ENCODE measurements around the gene SLC30A4. TPM values are rescaled to one million over a fixed set of nuclear protein-coding genes. Genes with fewer than 3 reads are reported as not detected.
A peak's percentile ranks its signal among the peaks of the same experiment; 100 is the strongest.

The SLC30A4 gene
- total RNA-seq, 2 experiments from 2014 or later: 2.1 to 2.3 TPM

DNA sequence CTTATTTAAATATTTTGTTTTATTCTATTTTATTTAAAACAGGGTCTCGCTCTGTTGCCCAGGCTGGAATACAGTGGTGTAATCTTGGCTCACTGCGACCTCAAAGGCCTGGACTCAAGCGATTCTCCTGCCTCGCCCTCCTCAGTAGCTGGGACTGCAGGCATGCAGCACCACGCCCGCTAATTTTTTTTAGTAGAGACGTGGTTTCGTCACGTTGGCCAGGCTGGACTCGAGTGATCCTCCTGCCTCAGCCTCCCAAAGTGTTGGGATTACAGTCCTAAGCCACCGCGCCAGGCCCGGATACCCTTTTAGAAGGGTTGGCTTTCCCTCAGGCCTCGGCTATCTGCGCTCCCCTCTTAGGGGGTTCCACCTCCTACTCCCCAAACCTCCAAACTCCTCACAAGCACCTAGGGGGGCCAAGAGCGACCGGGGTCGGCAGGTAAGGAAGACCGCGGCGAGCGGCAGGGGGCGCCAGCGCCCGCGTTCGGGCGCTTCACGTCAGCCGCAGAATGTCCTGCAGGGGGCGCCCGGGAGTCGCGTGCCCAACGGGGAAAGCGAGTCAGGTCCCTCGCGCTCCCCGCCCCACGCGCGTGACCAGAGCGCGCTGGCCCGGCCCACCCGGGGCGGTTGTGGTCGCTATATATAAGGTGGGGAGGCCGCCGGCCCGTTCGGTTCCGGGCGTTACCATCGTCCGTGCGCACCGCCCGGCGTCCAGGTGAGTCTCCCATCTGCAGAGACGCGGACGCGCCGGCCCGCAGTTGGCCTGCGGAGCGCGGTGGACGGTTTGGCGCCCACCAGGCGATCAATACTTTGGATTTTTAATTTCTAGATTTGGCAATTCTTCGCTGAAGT lies 92.4 kb downstream of the SLC30A4 start:
- Mint-ChIP-seq H3K27ac (no peak overlapping the region), H3K36me3 (ENCODE audit: low read depth) (no peaks in the 10 kb centered on the region), H3K4me1 (ENCODE audit: low read depth) (no peaks in the 10 kb centered on the region), H3K9me3 (no peaks in the 10 kb centered on the region), H3K4me3 (no peak overlapping the region), H3K27me3 (peaks cover 3% of the 10 kb centered on the region)
- ATAC-seq (ENCODE audit: poor library complexity) (peak; percentile 95), DNase-seq (peak; percentile 74 to 94 (median 84))
- ChIA-PET POLR2A (interaction anchor here (0.7 kb wide), 1 partner anchor 25 kb away, joined by 3 read pairs; no protein-coding TSS in a partner anchor), CTCF (interaction anchor here (0.5 to 1.7 kb wide), 17 partner anchors 9 to 845 kb away, joined by 3 to 22 read pairs (median 3); a partner anchor contains a TSS)
- H3K4me1 ChIP-seq (ENCODE audit: insufficient read depth, low read length): peaks cover 10% of the 10 kb centered on the region
- no peaks in the 10 kb centered on the region for H3K36me3 ChIP-seq (ENCODE audit: insufficient read depth, low read length)
- H3K27me3 ChIP-seq (ENCODE audit: control insufficient read depth in 1 of 2, insufficient read depth in 2 of 2, low read length in 2 of 2): peaks cover 0 to 6% of the 10 kb centered on the region in 2 experiments
- no peak overlapping the region for H3K27ac ChIP-seq (ENCODE audit: low read depth in 1 of 2, low read length in 2 of 2)
- H3K9me3 ChIP-seq (ENCODE audit: control insufficient read depth in 1 of 2, insufficient read depth in 1 of 2, low read length in 2 of 2): no peaks in the 10 kb centered on the region
- intact Hi-C loops (cut with DNase I, micrococcal nuclease): loop anchor here (1.0 to 5.0 kb wide), 5 partner anchors 27 to 184 kb away; a partner anchor contains a TSS
- H3K4me3 ChIP-seq (ENCODE audit: low read length): peak overlapping the region; percentile 45
- TF ChIP-seq, protein P1, sequence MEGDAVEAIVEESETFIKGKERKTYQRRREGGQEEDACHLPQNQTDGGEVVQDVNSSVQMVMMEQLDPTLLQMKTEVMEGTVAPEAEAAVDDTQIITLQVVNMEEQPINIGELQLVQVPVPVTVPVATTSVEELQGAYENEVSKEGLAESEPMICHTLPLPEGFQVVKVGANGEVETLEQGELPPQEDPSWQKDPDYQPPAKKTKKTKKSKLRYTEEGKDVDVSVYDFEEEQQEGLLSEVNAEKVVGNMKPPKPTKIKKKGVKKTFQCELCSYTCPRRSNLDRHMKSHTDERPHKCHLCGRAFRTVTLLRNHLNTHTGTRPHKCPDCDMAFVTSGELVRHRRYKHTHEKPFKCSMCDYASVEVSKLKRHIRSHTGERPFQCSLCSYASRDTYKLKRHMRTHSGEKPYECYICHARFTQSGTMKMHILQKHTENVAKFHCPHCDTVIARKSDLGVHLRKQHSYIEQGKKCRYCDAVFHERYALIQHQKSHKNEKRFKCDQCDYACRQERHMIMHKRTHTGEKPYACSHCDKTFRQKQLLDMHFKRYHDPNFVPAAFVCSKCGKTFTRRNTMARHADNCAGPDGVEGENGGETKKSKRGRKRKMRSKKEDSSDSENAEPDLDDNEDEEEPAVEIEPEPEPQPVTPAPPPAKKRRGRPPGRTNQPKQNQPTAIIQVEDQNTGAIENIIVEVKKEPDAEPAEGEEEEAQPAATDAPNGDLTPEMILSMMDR (IDR thresholded peaks at IDR 0.05): peak; percentile 100

Other genes starting within 250 kb of the SLC30A4 start
- under 1 TPM; 0.55 to 0.70 TPM for gene GATM, start 144.2 kb downstream of the SLC30A4 start, total RNA-seq
- gene BLOC1S6, start 64.6 kb upstream of the SLC30A4 start, total RNA-seq: 10 to 100 TPM; 68.5 TPM
- 10 to 100 TPM; 14.0 to 16.9 TPM for gene SQOR, start 112.3 kb upstream of the SLC30A4 start, total RNA-seq